Endothelial cell of umbilical vein (primary cell): Measurements from ENCODE around the gene KIAA2012. TPM values are rescaled to one million over a fixed set of nuclear protein-coding genes. Genes with fewer than 3 reads are reported as not detected.

ENCODE experiments used
- BruUV-seq: library from RNA; stranded (reverse); fragments of 400-500 nt; replicated peaks from 2 replicates; lab custom pipeline; 2021; lab: Mats Ljungman, UMichigan
- CTCF ChIA-PET: fragments of 300-600, 350-600 bp; sonication (Branson Sonifier 250); formaldehyde crosslinking; loops from one replicate; lab custom pipeline; 2021; ENCODE audit warnings: antibody characterized with exemption, inconsistent platforms; lab: Charles Lee
- POLR2A ChIA-PET: fragments of 300-600, 350-600 bp; sonication (Branson Sonifier 250); formaldehyde crosslinking; loops from one replicate; lab custom pipeline; 2021; ENCODE audit warnings: antibody characterized with exemption, inconsistent platforms; lab: Charles Lee
- DNase-seq: peaks from one replicate; pipeline ENCODE4 v3.0.0-alpha.2; 2011; ENCODE audit warnings: low read depth, low spot score
- FAIRE-seq: peaks from 2 replicates; lab custom pipeline; 2011; peaks lifted over from hg19 to GRCh38; lab: Jason Lieb, UNC
- H2AFZ ChIP-seq: 2 replicates; pipeline ENCODE4 v1.6.0; 2012; ENCODE audit warnings: low read depth, low read length, control low read depth, inconsistent platforms
- H3K27ac ChIP-seq: 2 replicates; pipeline ENCODE4 v1.5.1; 2011; ENCODE audit warnings: low read depth, mild to moderate bottlenecking, control low read depth, low read length, moderate library complexity; ENCODE audit not compliant: insufficient read depth
- H3K27me3 ChIP-seq, 2 experiments: 2 replicates each; pipeline versions ENCODE4 v1.6.0 to v1.6.1; 2011; ENCODE audit warnings: low read length in 2 of 2, mixed read lengths in 1 of 2; ENCODE audit not compliant: control insufficient read depth in 2 of 2, insufficient read depth in 2 of 2
- H3K36me3 ChIP-seq, 2 experiments: 2 replicates in 1 of 2; 3 replicates in 1 of 2; pipeline ENCODE4 v1.5.1; 2011; ENCODE audit warnings: low read length in 2 of 2, mild to moderate bottlenecking in 1 of 2, moderate library complexity in 1 of 2; ENCODE audit not compliant: control insufficient read depth in 2 of 2, insufficient read depth in 2 of 2; ENCODE audit errors: extremely low read depth in 1 of 2
- H3K4me1 ChIP-seq: 3 replicates; pipeline ENCODE4 v1.5.1; 2011; ENCODE audit warnings: mild to moderate bottlenecking, low read length; ENCODE audit not compliant: control insufficient read depth, insufficient read depth; ENCODE audit errors: extremely low read depth
- H3K4me2 ChIP-seq: 2 replicates; pipeline ENCODE4 v1.6.1; 2011; ENCODE audit warnings: low read length, control low read depth, mixed read lengths; ENCODE audit not compliant: insufficient read depth
- H3K4me3 ChIP-seq, 3 experiments: fragments of 200-600 bp in 1 of 3; sonication (generic), shearing (Covaris generic) in 1 of 3; replicated peaks in 1 of 3; 2 replicates each; pipeline ENCODE4 v1.5.1; 2011 to 2016; ENCODE audit warnings: control low read depth in 3 of 3, low read length in 3 of 3, mild to moderate bottlenecking in 2 of 3, inconsistent platforms in 1 of 3, low read depth in 1 of 3, moderate library complexity in 1 of 3; ENCODE audit not compliant: insufficient read depth in 1 of 3
- H3K79me2 ChIP-seq: 2 replicates; pipeline ENCODE4 v1.6.0; 2012; ENCODE audit warnings: low read length, inconsistent platforms; ENCODE audit not compliant: control insufficient read depth, insufficient read depth
- H3K9ac ChIP-seq: replicated peaks from 2 replicates; pipeline ENCODE3; 2011; ENCODE audit warnings: low read length, control low read depth; ENCODE audit not compliant: insufficient read depth; ENCODE audit errors: extremely low read depth
- H3K9me1 ChIP-seq: replicated peaks from 3 replicates; pipeline ENCODE4 v1.6.0; 2011; ENCODE audit warnings: mild to moderate bottlenecking, low read length; ENCODE audit not compliant: control insufficient read depth, insufficient read depth; ENCODE audit errors: extremely low read depth
- H3K9me3 ChIP-seq: replicated peaks from 2 replicates; pipeline ENCODE4 v1.5.1; 2012; ENCODE audit warnings: low read length, inconsistent platforms; ENCODE audit not compliant: control insufficient read depth, insufficient read depth
- H4K20me1 ChIP-seq: replicated peaks from 2 replicates; pipeline ENCODE3; 2011; ENCODE audit warnings: mild to moderate bottlenecking, low read length; ENCODE audit not compliant: control insufficient read depth, insufficient read depth; ENCODE audit errors: extremely low read depth
- CTCF ChIP-seq, 2 donors: IDR thresholded peaks; 1 replicate in 1 of 2; 2 replicates in 1 of 2; pipeline ENCODE4 v1.5.1; 2011; ENCODE audit warnings: low read length in 2 of 2, mild to moderate bottlenecking in 2 of 2, moderate library complexity in 2 of 2, control low read depth in 1 of 2, inconsistent platforms in 1 of 2, low read depth in 1 of 2; ENCODE audit not compliant: insufficient read depth in 1 of 2; ENCODE audit errors: extremely low read depth in 1 of 2
- EZH2 ChIP-seq: IDR thresholded peaks from 2 replicates; pipeline ENCODE4 v1.6.1; 2012; ENCODE audit warnings: borderline replicate concordance, low read depth, mild to moderate bottlenecking, moderate library complexity, low read length, inconsistent platforms; ENCODE audit not compliant: severe bottlenecking
- FOS ChIP-seq: IDR thresholded peaks from 2 replicates; pipeline ENCODE4 v1.6.1; 2011; ENCODE audit warnings: mild to moderate bottlenecking, low read length, moderate library complexity, borderline replicate concordance; ENCODE audit not compliant: insufficient read depth
- GATA2 ChIP-seq: IDR thresholded peaks from 2 replicates; pipeline ENCODE4 v1.7.0; 2011; ENCODE audit warnings: low read depth, mild to moderate bottlenecking, moderate library complexity, mixed read lengths, low read length; ENCODE audit not compliant: insufficient read length, insufficient read depth
- JUN ChIP-seq: IDR thresholded peaks from 2 replicates; pipeline ENCODE4 v1.6.1; 2011; ENCODE audit warnings: borderline replicate concordance, low read depth; ENCODE audit not compliant: insufficient read length, insufficient read depth
- MAX ChIP-seq: IDR thresholded peaks from 2 replicates; pipeline ENCODE4 v1.6.1; 2011; ENCODE audit not compliant: insufficient read depth, insufficient read length
- MYC ChIP-seq: IDR thresholded peaks from one replicate; pipeline ENCODE4 v1.6.1; 2011; ENCODE audit warnings: mild to moderate bottlenecking, low read depth, low read length
- POLR2A ChIP-seq: IDR thresholded peaks from 2 replicates; pipeline ENCODE4 v1.6.1; 2012; ENCODE audit warnings: low read depth, mild to moderate bottlenecking, control low read depth, low read length
- POLR2AphosphoS5 ChIP-seq: IDR thresholded peaks from 2 replicates; pipeline ENCODE4 v1.6.1; 2012; ENCODE audit warnings: low read depth, mild to moderate bottlenecking, control low read depth, low read length, moderate library complexity; ENCODE audit not compliant: insufficient read depth
- dilution Hi-C: fragments of 300-500 bp; cut with MboI; formaldehyde crosslinking; loops from one replicate; pipeline ENCODE4 v1.15.0; 2019; ENCODE audit warnings: low sequenced_read_pairs; ENCODE audit not compliant: extremely low pct_ligation_motif_present
- intact Hi-C: fragments of 100-400 bp; cut with micrococcal nuclease; formaldehyde crosslinking; loops from one replicate; pipeline ENCODE4 v1.10.0; 2022
- polyA plus RNA-seq, 4 experiments: library from polyadenylated mRNA; depleted of rRNA in 3 of 4; stranded (reverse) in 3 of 4; unstranded in 1 of 4; fragments of >200 nt; gene quantifications; 2 replicates each; pipeline versions ENCODE4 v1.2.1 to v1.2.3, GENCODE V29; 2011 to 2012; ENCODE audit warnings: missing spikeins in 1 of 4
- total RNA-seq: library from RNA; stranded (reverse); gene quantifications from 2 replicates; pipeline ENCODE4 v1.2.3, GENCODE V29; 2021

Gene KIAA2012
- total and polyA plus RNA-seq, 2 donors (not counting 3 experiments of a cell fraction or from before 2014, with no cell fraction given), result not detected

- no TSS peak for BruUV-seq
- Histone ChIP-seq H3K36me3 (no peaks in the 10 kb centered on the region), H3K4me3 (no peak overlapping the region), H3K9ac (no peak overlapping the region), H3K27ac (no peak overlapping the region), H3K27me3 (peaks cover 18 to 21% of the 10 kb centered on the region in 2 experiments), H3K4me1 (no peaks in the 10 kb centered on the region), H3K79me2 (no peaks in the 10 kb centered on the region), H3K9me1 (no peaks in the 10 kb centered on the region), H3K4me2 (no peak overlapping the region), H3K9me3 (no peaks in the 10 kb centered on the region), H2AFZ (no peak overlapping the region), H4K20me1 (no peaks in the 10 kb centered on the region)
- intact Hi-C loops (no loop called here), dilution Hi-C loops (no loop called here)
- TF ChIP-seq EZH2 (no peak), FOS (no peak), GATA2 (no peak), MYC (no peak), POLR2A (no peak), POLR2AphosphoS5 (no peak), JUN (no peak)
- ChIA-PET CTCF (no interaction called here), POLR2A (no interaction called here)
- FAIRE-seq, result no peak
- DNase-seq, result no peak
Measured at GRCh38 chr2:202051499-202052161, 21.4 kb upstream of the KIAA2012 start.

GRCh38 chr2:202052235-202052634 is 20.8 kb upstream of the KIAA2012 start:
- H3K36me3 ChIP-seq, result no peaks in the 10 kb centered on the region
- FAIRE-seq (no peak), DNase-seq (no peak)
- H3K27ac ChIP-seq, result no peak overlapping the region
- H2AFZ ChIP-seq, result no peak overlapping the region
- H3K4me1 ChIP-seq, result no peaks in the 10 kb centered on the region
- no peaks in the 10 kb centered on the region for H3K9me1 ChIP-seq
- H3K4me2 ChIP-seq, result no peak overlapping the region
- H3K79me2 ChIP-seq, result no peaks in the 10 kb centered on the region
- TF ChIP-seq GATA2 (no peak), EZH2 (no peak), FOS (no peak), POLR2AphosphoS5 (no peak), JUN (no peak), POLR2A (no peak), CTCF (IDR thresholded peaks at IDR 0.05; ENCODE audit: extremely low read depth in 1 of 2, insufficient read depth in 1 of 2, low read depth in 1 of 2, low read length in 2 of 2) (no peak), MYC (no peak), MAX (no peak)
- BruUV-seq, result no TSS peak
- no peak overlapping the region for H3K4me3 ChIP-seq
- H3K9me3 ChIP-seq, result no peaks in the 10 kb centered on the region
- peaks cover 18 to 22% of the 10 kb centered on the region in 2 experiments for H3K27me3 ChIP-seq
- ChIA-PET CTCF (no interaction called here), POLR2A (no interaction called here)
- dilution Hi-C loops (no loop called here), intact Hi-C loops (no loop called here)
- no peak overlapping the region for H3K9ac ChIP-seq
- H4K20me1 ChIP-seq, result no peaks in the 10 kb centered on the region
